ENCODE results near the gene ARG2. TPM values are rescaled to one million over a fixed set of nuclear protein-coding genes. Genes with fewer than 3 reads are reported as not detected.
A peak's percentile ranks its signal among the peaks of the same experiment; 100 is the strongest.

The ARG2 gene
- total and polyA plus RNA-seq, 4 donors: 0.08 to 3.1 (median 0.59) TPM

- peak overlapping the region; percentile 85 to 91 (median 87) for H3K4me3 ChIP-seq (ENCODE audit: low read depth in 1 of 3, low read length in 3 of 3)
- H3K36me3 ChIP-seq (ENCODE audit: control insufficient read depth in 4 of 4, insufficient read depth in 3 of 4, low read depth in 1 of 4, low read length in 3 of 4): peaks cover 0 to 7% (median under 1%) of the 10 kb centered on the region in 4 donors
- no peak for DNase-seq (ENCODE audit: low spot score)
- H3K4me1 ChIP-seq (ENCODE audit: control insufficient read depth in 4 of 4, insufficient read depth in 4 of 4, low read length in 3 of 4): peaks cover 4 to 22% (median 17%) of the 10 kb centered on the region in 4 donors
- peak overlapping the region; percentile 84 to 89 for H3K9ac ChIP-seq (ENCODE audit: low read depth in 1 of 2, low read length in 2 of 2)
- no peaks in the 10 kb centered on the region for H3K27me3 ChIP-seq (ENCODE audit: control insufficient read depth in 4 of 4, insufficient read depth in 4 of 4, low read length in 3 of 4)
- H3K9me3 ChIP-seq (ENCODE audit: control insufficient read depth in 4 of 4, low read length in 3 of 4): no peaks in the 10 kb centered on the region
- no peak for TF ChIP-seq FOXA2 (IDR thresholded peaks at IDR 0.05)
- TF ChIP-seq RXRA (IDR thresholded peaks at IDR 0.05): no peak
- no peak for TF ChIP-seq YY1 (IDR thresholded peaks at IDR 0.05)
- no peak for TF ChIP-seq RAD21 (IDR thresholded peaks at IDR 0.05)
- TF ChIP-seq REST (IDR thresholded peaks at IDR 0.05): no peak
- no peak for TF ChIP-seq NR2F2 (IDR thresholded peaks at IDR 0.05)
- TF ChIP-seq, protein P1, sequence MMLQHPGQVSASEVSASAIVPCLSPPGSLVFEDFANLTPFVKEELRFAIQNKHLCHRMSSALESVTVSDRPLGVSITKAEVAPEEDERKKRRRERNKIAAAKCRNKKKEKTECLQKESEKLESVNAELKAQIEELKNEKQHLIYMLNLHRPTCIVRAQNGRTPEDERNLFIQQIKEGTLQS (IDR thresholded peaks at IDR 0.05): no peak
- no peak for TF ChIP-seq TAF1 (conservative IDR thresholded peaks at IDR 0.05)
- TF ChIP-seq FOXA1 (IDR thresholded peaks at IDR 0.05): no peak
- H3K27ac ChIP-seq (ENCODE audit: low read depth in 1 of 2, low read length in 2 of 2): no peak overlapping the region
- 43% methylated on average over 5 of the region's 5 CpGs for WGBS
Measured at GRCh38 chr14:67673451-67673850, 53.7 kb downstream of the ARG2 start.

GRCh38 chr14:67674139-67674479, 54.4 kb downstream of the ARG2 start:
- Histone ChIP-seq H3K4me3 (ENCODE audit: low read depth in 1 of 3, low read length in 3 of 3) (peak overlapping the region; percentile 85 to 91 (median 87)), H3K27ac (ENCODE audit: low read depth in 1 of 2, low read length in 2 of 2) (peak overlapping the region; percentile 88 to 99), H3K36me3 (ENCODE audit: control insufficient read depth in 4 of 4, insufficient read depth in 3 of 4, low read depth in 1 of 4, low read length in 3 of 4) (peaks cover 0 to 9% (median under 1%) of the 10 kb centered on the region in 4 donors), H3K9ac (ENCODE audit: low read depth in 1 of 2, low read length in 2 of 2) (peak overlapping the region; percentile 84 to 89), H3K4me1 (ENCODE audit: control insufficient read depth in 4 of 4, insufficient read depth in 4 of 4, low read length in 3 of 4) (peaks cover 4 to 22% (median 17%) of the 10 kb centered on the region in 4 donors), H3K9me3 (ENCODE audit: control insufficient read depth in 4 of 4, low read length in 3 of 4) (no peaks in the 10 kb centered on the region), H3K27me3 (ENCODE audit: control insufficient read depth in 4 of 4, insufficient read depth in 4 of 4, low read length in 3 of 4) (no peaks in the 10 kb centered on the region)
- DNase-seq (ENCODE audit: low spot score): peak; percentile 77
- TF ChIP-seq RAD21 (IDR thresholded peaks at IDR 0.05): peak; percentile 27 to 28
- no peak for TF ChIP-seq EGR1 (IDR thresholded peaks at IDR 0.05; ENCODE audit: low read depth in 2 of 2)
- no peak for TF ChIP-seq GABPA (IDR thresholded peaks at IDR 0.05 in 1 of 2, conservative IDR thresholded peaks at IDR 0.05 in 1 of 2)
- peak; percentile 9 for TF ChIP-seq REST (IDR thresholded peaks at IDR 0.05)
- TF ChIP-seq YY1 (IDR thresholded peaks at IDR 0.05): peak; percentile 43
- no peak for TF ChIP-seq FOXA1 (IDR thresholded peaks at IDR 0.05)
- under 1% methylated on average over 25 of the region's 25 CpGs for WGBS

Measured in liver (tissue), 9 donors.